GM23338 (cell line): ENCODE results near the gene KLHDC7B. TPM values are rescaled to one million over a fixed set of nuclear protein-coding genes. Genes with fewer than 3 reads are reported as not detected.
A peak's percentile ranks its signal among the peaks of the same experiment; 100 is the strongest.

ENCODE experiments used
- ATAC-seq: fragments of 200-7000 bp; cut with Tn5 transposase; 3 replicates; pipeline ENCODE4 v1.9.1; 2020
- DNase-seq: peaks from one replicate; pipeline ENCODE4 v3.0.0-alpha.2; 2015; ENCODE audit warnings: low spot score
- H2AFZ ChIP-seq: fragments of 200-600 bp; sonication (generic); 2 replicates; pipeline ENCODE4 v1.8.0; 2016; ENCODE audit warnings: antibody characterized with exemption, mild to moderate bottlenecking, moderate library complexity
- H3F3A ChIP-seq: fragments of 200-600 bp; sonication (generic); replicated peaks from 2 replicates; pipeline ENCODE4 v1.8.0; 2017; ENCODE audit warnings: antibody characterized with exemption, mixed run types, low read depth
- H3K27ac ChIP-seq: fragments of 200-600 bp; sonication (generic); 2 replicates; pipeline ENCODE4 v1.6.1; 2016; ENCODE audit warnings: low read depth
- H3K27me3 ChIP-seq: fragments of 200-600 bp; sonication (generic); 2 replicates; pipeline ENCODE4 v1.8.0; 2016; ENCODE audit warnings: mild to moderate bottlenecking, mixed run types, moderate library complexity; ENCODE audit not compliant: insufficient read depth
- H3K36me3 ChIP-seq: fragments of 200-600 bp; sonication (generic); 2 replicates; pipeline ENCODE4 v1.8.0; 2016; ENCODE audit warnings: mild to moderate bottlenecking; ENCODE audit not compliant: insufficient read depth
- H3K4me1 ChIP-seq: fragments of 200-600 bp; sonication (generic); 2 replicates; pipeline ENCODE4 v1.8.0; 2016; ENCODE audit warnings: mild to moderate bottlenecking, moderate library complexity; ENCODE audit not compliant: insufficient read depth
- H3K4me2 ChIP-seq: fragments of 200-600 bp; sonication (generic); 2 replicates; pipeline ENCODE4 v1.7.1; 2017; ENCODE audit warnings: mixed run types
- H3K4me3 ChIP-seq: fragments of 200-600 bp; sonication (generic); 2 replicates; pipeline ENCODE4 v1.6.1; 2016; ENCODE audit warnings: mixed run types
- H3K79me2 ChIP-seq: fragments of 200-600 bp; sonication (generic); replicated peaks from 2 replicates; pipeline ENCODE4 v1.8.0; 2017; ENCODE audit warnings: mild to moderate bottlenecking; ENCODE audit not compliant: insufficient read depth
- H3K9me2 ChIP-seq: fragments of 200-600 bp; sonication (generic); 2 replicates; pipeline ENCODE4 v1.8.0; 2017; ENCODE audit not compliant: insufficient read depth
- H4K20me1 ChIP-seq: fragments of 200-600 bp; sonication (generic); replicated peaks from 2 replicates; pipeline ENCODE4 v1.8.0; 2017; ENCODE audit warnings: mild to moderate bottlenecking; ENCODE audit not compliant: insufficient read depth
- H3K27ac Mint-ChIP-seq: 2 replicates; pipeline ENCODE4 v1.8.0; 2020; ENCODE audit warnings: inconsistent platforms, mild to moderate bottlenecking, moderate library complexity, mixed read lengths
- H3K27me3 Mint-ChIP-seq: 3 replicates; pipeline ENCODE4 v1.8.0; 2022; ENCODE audit warnings: low read depth, mild to moderate bottlenecking, moderate library complexity, mixed read lengths, inconsistent platforms; ENCODE audit not compliant: insufficient read depth, poor library complexity
- H3K36me3 Mint-ChIP-seq: 3 replicates; pipeline ENCODE4 v1.8.0; 2021; ENCODE audit warnings: low read depth, mild to moderate bottlenecking, inconsistent platforms, moderate library complexity, mixed read lengths
- H3K4me1 Mint-ChIP-seq: 3 replicates; pipeline ENCODE4 v1.8.0; 2020; ENCODE audit warnings: mild to moderate bottlenecking, inconsistent platforms, mixed read lengths
- H3K4me3 Mint-ChIP-seq: 3 replicates; pipeline ENCODE4 v1.8.0; 2021; ENCODE audit warnings: moderate library complexity, mild to moderate bottlenecking, inconsistent platforms, mixed read lengths
- H3K9me3 Mint-ChIP-seq: 3 replicates; pipeline ENCODE4 v1.8.0; 2020; ENCODE audit warnings: moderate library complexity, mild to moderate bottlenecking, inconsistent platforms, mixed read lengths
- EZH2phosphoT487 ChIP-seq: fragments of 200-600 bp; sonication (generic); IDR thresholded peaks from one replicate; pipeline ENCODE4 v1.8.1; 2018; ENCODE audit warnings: antibody characterized with exemption; ENCODE audit not compliant: unreplicated experiment
- JUNB ChIP-seq: IDR thresholded peaks from one replicate; pipeline ENCODE4 v1.6.1; 2016; ENCODE audit warnings: antibody characterized with exemption; ENCODE audit not compliant: unreplicated experiment
- STAT1 ChIP-seq: IDR thresholded peaks from one replicate; pipeline ENCODE4 v1.6.1; 2016; ENCODE audit warnings: antibody characterized with exemption; ENCODE audit not compliant: unreplicated experiment
- ZNF114 ChIP-seq: fragments of 250-450 bp; sonication (Bioruptor Pico); IDR thresholded peaks from 2 replicates; pipeline ENCODE4 v1.5.0; 2020; ENCODE audit warnings: mild to moderate bottlenecking, moderate library complexity
- ZNF331 ChIP-seq: fragments of 250-450 bp; sonication (Bioruptor Pico); IDR thresholded peaks from 2 replicates; pipeline ENCODE4 v1.5.0; 2020; ENCODE audit warnings: low read depth, mild to moderate bottlenecking, moderate library complexity
- polyA plus RNA-seq: library from polyadenylated mRNA; unstranded; fragments of >200 nt; fragmentation: Nextera tagmentation; extraction: Ambion mirVana; gene quantifications from 2 replicates; pipeline ENCODE4 v1.2.1, GENCODE V29; 2016
- total RNA-seq: library from RNA; depleted of rRNA; stranded (reverse); fragments of >200 nt; shearing (Covaris generic); gene quantifications from 2 replicates; pipeline ENCODE4 v1.2.3, GENCODE V29; 2014
- TF ChIP-seq, protein P1 (sequence below): IDR thresholded peaks from one replicate; pipeline ENCODE4 v1.6.1; 2018; ENCODE audit warnings: antibody characterized with exemption; ENCODE audit not compliant: unreplicated experiment
- TF ChIP-seq, protein P2 (sequence below): IDR thresholded peaks from 2 replicates; pipeline ENCODE4 v1.6.1; 2016; ENCODE audit warnings: antibody characterized with exemption
- TF ChIP-seq, protein P3 (sequence below), 2 experiments: fragments of 200-600 bp in 1 of 2; sonication (generic) in 1 of 2; conservative IDR thresholded peaks; 2 replicates each; pipeline versions ENCODE4 v1.5.1 to v1.6.1; 2016 to 2017; ENCODE audit warnings: antibody characterized with exemption in 2 of 2, low read depth in 2 of 2, mild to moderate bottlenecking in 2 of 2, moderate library complexity in 1 of 2

The KLHDC7B gene
- total and polyA plus RNA-seq, 2 experiments from 2014 or later = not detected

DNA sequence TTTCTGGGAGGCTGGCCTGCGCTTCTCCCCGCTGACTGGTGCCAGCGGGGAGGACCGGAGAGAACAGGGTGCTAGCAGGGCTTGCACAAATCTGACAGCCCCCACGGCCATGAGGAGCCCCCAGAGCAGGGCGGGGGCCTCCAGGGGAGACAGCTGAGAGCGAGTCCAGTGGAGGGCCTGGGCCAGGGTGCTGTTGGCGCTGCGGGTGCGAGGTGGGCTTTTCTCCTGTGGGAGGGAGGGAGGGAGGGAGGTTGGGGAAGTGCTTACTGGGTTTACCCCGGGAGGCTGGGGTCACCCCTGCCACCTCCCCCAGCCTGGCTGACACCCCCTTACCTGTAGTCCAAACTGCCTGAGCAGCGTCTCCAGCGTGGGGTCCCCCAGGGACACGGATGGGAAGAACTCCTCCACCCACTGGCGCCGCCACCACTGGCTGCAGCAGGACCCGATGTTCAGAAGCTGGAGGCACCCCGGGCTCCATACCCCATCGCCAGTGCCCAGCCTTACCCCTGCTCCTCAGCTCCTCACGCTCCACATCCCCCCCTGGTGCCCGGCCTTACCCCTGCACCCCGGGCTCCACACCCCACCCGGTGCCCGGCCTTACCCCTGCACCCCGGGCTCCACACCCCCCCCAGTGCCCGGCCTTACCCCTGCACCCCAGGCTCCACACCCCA lies 42.1 kb upstream of the KLHDC7B start:
- peak; percentile 47 for DNase-seq

DNA sequence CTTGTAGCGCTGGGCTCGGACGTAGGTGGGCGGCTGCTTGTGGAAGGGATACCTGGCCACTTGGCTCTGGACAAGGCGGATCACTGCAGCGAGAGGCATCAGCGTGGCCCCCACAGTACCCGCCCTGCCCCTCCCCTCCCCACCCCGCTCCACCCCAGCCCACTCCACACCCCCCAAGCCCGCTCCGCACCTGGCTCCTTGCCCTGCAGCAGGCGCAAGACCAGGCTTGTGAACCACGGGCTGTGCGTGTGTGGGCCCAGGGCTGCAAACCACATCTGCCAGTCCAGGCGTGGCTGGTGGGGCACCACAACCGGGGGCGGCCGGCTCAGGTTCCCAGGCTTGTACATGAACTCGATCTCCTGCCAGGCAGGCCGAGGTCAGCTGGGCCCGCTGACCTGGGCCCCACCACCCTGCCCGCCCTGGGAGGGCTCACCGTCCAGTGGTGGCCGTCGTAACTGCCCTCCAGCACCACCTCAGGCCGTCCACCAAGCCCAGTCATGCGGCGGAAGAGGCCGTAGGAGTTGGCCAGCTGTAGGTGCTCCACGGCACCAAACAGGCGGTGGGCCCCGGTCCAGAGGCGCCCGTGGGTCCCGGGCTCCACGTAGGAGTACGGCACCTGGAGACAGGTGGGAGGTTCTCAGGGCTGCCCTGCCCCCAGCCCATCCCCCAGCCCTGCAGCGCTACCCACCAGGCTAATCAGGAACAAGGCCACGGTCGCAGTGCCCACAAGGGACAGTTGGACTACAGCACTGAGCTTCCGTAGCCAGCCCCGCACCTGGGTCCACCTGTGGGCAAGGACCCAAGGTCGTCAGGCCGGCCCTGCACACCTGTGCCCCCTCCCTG lies 41.1 kb upstream of the KLHDC7B start:
- peaks cover 7% of the 10 kb centered on the region for H3K4me1 ChIP-seq
- Mint-ChIP-seq H3K9me3 (no peaks in the 10 kb centered on the region), H3K4me1 (peaks cover 9% of the 10 kb centered on the region), H3K4me3 (no peak overlapping the region), H3K36me3 (no peaks in the 10 kb centered on the region; the same call in 2 of the 3 replicates), H3K27me3 (peaks cover 12% of the 10 kb centered on the region), H3K27ac (no peak overlapping the region)
- 0 out of 2 replicates have a peak, but pooled peaks cover 6% of the 10 kb centered on the region for H3F3A ChIP-seq
- H3K36me3 ChIP-seq = no peaks in the 10 kb centered on the region
- DNase-seq (no peak), ATAC-seq (no peak)
- no peaks in the 10 kb centered on the region for H3K27me3 ChIP-seq
- H2AFZ ChIP-seq = no peak overlapping the region
- peaks cover 12% of the 10 kb centered on the region for H3K79me2 ChIP-seq
- H3K9me2 ChIP-seq = no peaks in the 10 kb centered on the region
- no peak overlapping the region for H3K4me3 ChIP-seq
- no peak overlapping the region for H3K27ac ChIP-seq
- peaks cover 11% of the 10 kb centered on the region for H4K20me1 ChIP-seq
- H3K4me2 ChIP-seq = no peak overlapping the region
- TF ChIP-seq EZH2phosphoT487 (no peak), JUNB (no peak), ZNF114 (CRISPR knock-in tag) (no peak), ZNF331 (no peak), STAT1 (no peak)
- TF ChIP-seq, protein P1, sequence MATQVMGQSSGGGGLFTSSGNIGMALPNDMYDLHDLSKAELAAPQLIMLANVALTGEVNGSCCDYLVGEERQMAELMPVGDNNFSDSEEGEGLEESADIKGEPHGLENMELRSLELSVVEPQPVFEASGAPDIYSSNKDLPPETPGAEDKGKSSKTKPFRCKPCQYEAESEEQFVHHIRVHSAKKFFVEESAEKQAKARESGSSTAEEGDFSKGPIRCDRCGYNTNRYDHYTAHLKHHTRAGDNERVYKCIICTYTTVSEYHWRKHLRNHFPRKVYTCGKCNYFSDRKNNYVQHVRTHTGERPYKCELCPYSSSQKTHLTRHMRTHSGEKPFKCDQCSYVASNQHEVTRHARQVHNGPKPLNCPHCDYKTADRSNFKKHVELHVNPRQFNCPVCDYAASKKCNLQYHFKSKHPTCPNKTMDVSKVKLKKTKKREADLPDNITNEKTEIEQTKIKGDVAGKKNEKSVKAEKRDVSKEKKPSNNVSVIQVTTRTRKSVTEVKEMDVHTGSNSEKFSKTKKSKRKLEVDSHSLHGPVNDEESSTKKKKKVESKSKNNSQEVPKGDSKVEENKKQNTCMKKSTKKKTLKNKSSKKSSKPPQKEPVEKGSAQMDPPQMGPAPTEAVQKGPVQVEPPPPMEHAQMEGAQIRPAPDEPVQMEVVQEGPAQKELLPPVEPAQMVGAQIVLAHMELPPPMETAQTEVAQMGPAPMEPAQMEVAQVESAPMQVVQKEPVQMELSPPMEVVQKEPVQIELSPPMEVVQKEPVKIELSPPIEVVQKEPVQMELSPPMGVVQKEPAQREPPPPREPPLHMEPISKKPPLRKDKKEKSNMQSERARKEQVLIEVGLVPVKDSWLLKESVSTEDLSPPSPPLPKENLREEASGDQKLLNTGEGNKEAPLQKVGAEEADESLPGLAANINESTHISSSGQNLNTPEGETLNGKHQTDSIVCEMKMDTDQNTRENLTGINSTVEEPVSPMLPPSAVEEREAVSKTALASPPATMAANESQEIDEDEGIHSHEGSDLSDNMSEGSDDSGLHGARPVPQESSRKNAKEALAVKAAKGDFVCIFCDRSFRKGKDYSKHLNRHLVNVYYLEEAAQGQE = no peak
- TF ChIP-seq, protein P2, sequence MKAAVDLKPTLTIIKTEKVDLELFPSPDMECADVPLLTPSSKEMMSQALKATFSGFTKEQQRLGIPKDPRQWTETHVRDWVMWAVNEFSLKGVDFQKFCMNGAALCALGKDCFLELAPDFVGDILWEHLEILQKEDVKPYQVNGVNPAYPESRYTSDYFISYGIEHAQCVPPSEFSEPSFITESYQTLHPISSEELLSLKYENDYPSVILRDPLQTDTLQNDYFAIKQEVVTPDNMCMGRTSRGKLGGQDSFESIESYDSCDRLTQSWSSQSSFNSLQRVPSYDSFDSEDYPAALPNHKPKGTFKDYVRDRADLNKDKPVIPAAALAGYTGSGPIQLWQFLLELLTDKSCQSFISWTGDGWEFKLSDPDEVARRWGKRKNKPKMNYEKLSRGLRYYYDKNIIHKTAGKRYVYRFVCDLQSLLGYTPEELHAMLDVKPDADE = no peak

More for the DNA sequence above, 42.1 kb upstream of the KLHDC7B start:
- H3K4me2 ChIP-seq = no peak overlapping the region
- H4K20me1 ChIP-seq = peaks cover 2% of the 10 kb centered on the region
- no peak overlapping the region for H2AFZ ChIP-seq
- H3K9me2 ChIP-seq = no peaks in the 10 kb centered on the region
- Mint-ChIP-seq H3K4me3 (no peak overlapping the region), H3K27ac (no peak overlapping the region), H3K27me3 (peaks cover 13% of the 10 kb centered on the region), H3K4me1 (peaks cover 2% of the 10 kb centered on the region), H3K36me3 (no peaks in the 10 kb centered on the region; the same call in 2 of the 3 replicates), H3K9me3 (no peaks in the 10 kb centered on the region)
- no peaks in the 10 kb centered on the region for H3K27me3 ChIP-seq
- 0 out of 2 replicates have a peak, but pooled peaks cover 1% of the 10 kb centered on the region for H3F3A ChIP-seq
- ATAC-seq = peak; percentile 9
- H3K4me1 ChIP-seq = peaks cover 1% of the 10 kb centered on the region
- no peak overlapping the region for H3K4me3 ChIP-seq
- peaks cover 2% of the 10 kb centered on the region for H3K79me2 ChIP-seq
- no peaks in the 10 kb centered on the region for H3K36me3 ChIP-seq
- no peak overlapping the region for H3K27ac ChIP-seq
- TF ChIP-seq, protein P3, sequence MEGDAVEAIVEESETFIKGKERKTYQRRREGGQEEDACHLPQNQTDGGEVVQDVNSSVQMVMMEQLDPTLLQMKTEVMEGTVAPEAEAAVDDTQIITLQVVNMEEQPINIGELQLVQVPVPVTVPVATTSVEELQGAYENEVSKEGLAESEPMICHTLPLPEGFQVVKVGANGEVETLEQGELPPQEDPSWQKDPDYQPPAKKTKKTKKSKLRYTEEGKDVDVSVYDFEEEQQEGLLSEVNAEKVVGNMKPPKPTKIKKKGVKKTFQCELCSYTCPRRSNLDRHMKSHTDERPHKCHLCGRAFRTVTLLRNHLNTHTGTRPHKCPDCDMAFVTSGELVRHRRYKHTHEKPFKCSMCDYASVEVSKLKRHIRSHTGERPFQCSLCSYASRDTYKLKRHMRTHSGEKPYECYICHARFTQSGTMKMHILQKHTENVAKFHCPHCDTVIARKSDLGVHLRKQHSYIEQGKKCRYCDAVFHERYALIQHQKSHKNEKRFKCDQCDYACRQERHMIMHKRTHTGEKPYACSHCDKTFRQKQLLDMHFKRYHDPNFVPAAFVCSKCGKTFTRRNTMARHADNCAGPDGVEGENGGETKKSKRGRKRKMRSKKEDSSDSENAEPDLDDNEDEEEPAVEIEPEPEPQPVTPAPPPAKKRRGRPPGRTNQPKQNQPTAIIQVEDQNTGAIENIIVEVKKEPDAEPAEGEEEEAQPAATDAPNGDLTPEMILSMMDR (conservative IDR thresholded peaks at IDR 0.05; ENCODE audit: low read depth in 2 of 2) = peak in 1 of 2 experiments; percentile 42; a peak in 2 of 4 replicates
- TF ChIP-seq ZNF114 (CRISPR knock-in tag) = no peak
